Esophagus muscularis mucosa (tissue), 4 donors: Measurements from ENCODE around the gene UGT3A1. TPM values are rescaled to one million over a fixed set of nuclear protein-coding genes. Genes with fewer than 3 reads are reported as not detected.
"Not testable (repeated sequence)": the region's sequence is repeated elsewhere in the genome, so short reads cannot be mapped to it uniquely, and the experiment has no call there.

Experiments
- DNase-seq: peaks from one replicate; pipeline ENCODE4 v3.0.0-alpha.2; 2017; ENCODE audit errors: extremely low spot score
- H3K27ac ChIP-seq, 4 donors: fragments of 200-600 bp; sonication (generic); replicated peaks in 1 of 4; 1 replicate in 3 of 4; 2 replicates in 1 of 4; pipeline ENCODE4 v1.5.1; 2016 to 2019; ENCODE audit warnings: mild to moderate bottlenecking in 1 of 4
- H3K27me3 ChIP-seq, 4 donors: fragments of 200-600 bp; sonication (generic); one replicate each; pipeline versions ENCODE4 v1.5.1 to v1.6.0; 2016 to 2019
- H3K36me3 ChIP-seq, 4 donors: fragments of 200-600 bp; sonication (generic); one replicate each; pipeline ENCODE4 v1.5.1; 2016 to 2019
- H3K4me1 ChIP-seq, 4 donors: fragments of 200-600 bp; sonication (generic); one replicate each; pipeline ENCODE4 v1.5.1; 2016 to 2019
- H3K4me3 ChIP-seq, 4 donors: fragments of 200-600 bp; sonication (generic); 1 replicate in 2 of 4; 2 replicates in 2 of 4; pipeline ENCODE4 v1.5.1; 2016 to 2019; ENCODE audit warnings: mild to moderate bottlenecking in 4 of 4, moderate library complexity in 1 of 4
- H3K9me3 ChIP-seq, 4 donors: fragments of 200-600 bp; sonication (generic); 1 replicate in 3 of 4; 2 replicates in 1 of 4; pipeline ENCODE4 v1.5.1; 2016 to 2019
- CTCF ChIP-seq, 3 experiments: fragments of 200-600 bp in 2 of 3; fragments of 450-650 bp in 1 of 3; sonication (generic) in 2 of 3; IDR thresholded peaks; one replicate each; pipeline ENCODE4 v1.5.1; 2017 to 2019; ENCODE audit warnings: antibody characterized with exemption in 3 of 3, mild to moderate bottlenecking in 2 of 3, moderate library complexity in 1 of 3
- EP300 ChIP-seq: sonication (generic); formaldehyde crosslinking; IDR thresholded peaks from one replicate; pipeline ENCODE4 v1.6.1; 2017; ENCODE audit warnings: antibody characterized with exemption
- POLR2A ChIP-seq: fragments of 450-650 bp; IDR thresholded peaks from one replicate; pipeline ENCODE4 v1.6.1; 2017; ENCODE audit warnings: antibody characterized with exemption, moderate library complexity, mild to moderate bottlenecking, low read depth
- POLR2AphosphoS5 ChIP-seq, 2 donors: sonication (generic); formaldehyde crosslinking; IDR thresholded peaks; one replicate each; pipeline ENCODE4 v1.6.1; 2017; ENCODE audit warnings: antibody characterized with exemption in 2 of 2
- WGBS: methylation state at CpG from one replicate; pipeline ENCODE4 v1.1.5; 2018; 5-methylcytosine and 5-hydroxymethylcytosine counted together
- intact Hi-C: fragments of 100-400 bp; cut with DNase I; formaldehyde crosslinking; loops from one replicate; pipeline ENCODE4 v1.15.1; 2023
- total RNA-seq, 4 donors: library from RNA; depleted of rRNA; stranded (reverse); fragments of >200 nt; gene quantifications; one replicate each; pipeline versions ENCODE4 v1.1.0 to v1.2.1, GENCODE V29; 2016

The UGT3A1 gene
- total RNA-seq, 4 donors from 2014 or later: not detected

GRCh38 chr5:36026706-36027465 is 35.7 kb upstream of the UGT3A1 start:
- WGBS: 15% methylated on average over 6 of the region's 6 CpGs
- TF ChIP-seq EP300 (no peak), POLR2A (no peak), POLR2AphosphoS5 (IDR thresholded peaks at IDR 0.05) (no peak), CTCF (IDR thresholded peaks at IDR 0.05) (no peak)

GRCh38 chr5:36022246-36022645 is 31.1 kb upstream of the UGT3A1 start:
- H3K36me3 ChIP-seq, H3K27ac ChIP-seq, H3K9me3 ChIP-seq, H3K4me1 ChIP-seq, H3K4me3 ChIP-seq, intact Hi-C loops, H3K27me3 ChIP-seq: not testable (repeated sequence)
- WGBS: 83% methylated on average over 6 of the region's 6 CpGs
- DNase-seq: peak; percentile 31

More at GRCh38 chr5:36026706-36027465, 35.7 kb upstream of the UGT3A1 start:
- Histone ChIP-seq H3K36me3 (no peaks in the 10 kb centered on the region), H3K27ac (no peak overlapping the region), H3K4me1 (no peaks in the 10 kb centered on the region), H3K9me3 (no peaks in the 10 kb centered on the region), H3K4me3 (no peak overlapping the region), H3K27me3 (no peaks in the 10 kb centered on the region)
- intact Hi-C loops: no loop called here
- DNase-seq: peak; percentile 81

GRCh38 chr5:36019584-36019983 is 28.4 kb upstream of the UGT3A1 start:
- H3K36me3 ChIP-seq, intact Hi-C loops, H3K27me3 ChIP-seq, H3K27ac ChIP-seq, DNase-seq, H3K4me1 ChIP-seq, H3K4me3 ChIP-seq: not testable (repeated sequence)
- 97% methylated on average over 5 of the region's 5 CpGs for WGBS
- peaks cover 0 to 22% (median 11%) of the 10 kb centered on the region in 4 donors for H3K9me3 ChIP-seq

GRCh38 chr5:36017622-36018021 is 26.4 kb upstream of the UGT3A1 start:
- Histone ChIP-seq H3K27me3 (no peaks in the 10 kb centered on the region), H3K36me3 (no peaks in the 10 kb centered on the region), H3K4me3 (no peak overlapping the region), H3K9me3 (peaks cover 0 to 31% (median 11%) of the 10 kb centered on the region in 4 donors), H3K27ac (no peak overlapping the region), H3K4me1 (no peaks in the 10 kb centered on the region)
- 75% methylated on average over 5 of the region's 5 CpGs for WGBS
- DNase-seq: no peak
- intact Hi-C loops: no loop called here
- TF ChIP-seq CTCF (IDR thresholded peaks at IDR 0.05) (no peak), POLR2A (no peak), EP300 (no peak), POLR2AphosphoS5 (IDR thresholded peaks at IDR 0.05) (no peak)

GRCh38 chr5:36017004-36017403 is 25.8 kb upstream of the UGT3A1 start:
- TF ChIP-seq POLR2AphosphoS5 (IDR thresholded peaks at IDR 0.05) (no peak), CTCF (IDR thresholded peaks at IDR 0.05) (no peak), POLR2A (no peak), EP300 (no peak)
- WGBS: 76% methylated on average over 1 of the region's 1 CpG

GRCh38 chr5:36013182-36013581 is 22.0 kb upstream of the UGT3A1 start:
- no peak overlapping the region for H3K4me3 ChIP-seq
- H3K27me3 ChIP-seq: no peaks in the 10 kb centered on the region
- WGBS: 84% methylated on average over 2 of the region's 2 CpGs
- intact Hi-C loops: no loop called here
- H3K9me3 ChIP-seq: peaks cover 0 to 23% (median 13%) of the 10 kb centered on the region in 4 donors
- H3K4me1 ChIP-seq: no peaks in the 10 kb centered on the region
- no peaks in the 10 kb centered on the region for H3K36me3 ChIP-seq
- H3K27ac ChIP-seq: no peak overlapping the region
- no peak for DNase-seq
- TF ChIP-seq POLR2A (no peak), POLR2AphosphoS5 (IDR thresholded peaks at IDR 0.05) (no peak), CTCF (IDR thresholded peaks at IDR 0.05) (no peak), EP300 (no peak)

More at GRCh38 chr5:36017004-36017403, 25.8 kb upstream of the UGT3A1 start:
- peaks cover 0 to 31% (median 11%) of the 10 kb centered on the region in 4 donors for H3K9me3 ChIP-seq
- no peak for DNase-seq
- H3K4me3 ChIP-seq: no peak overlapping the region
- H3K4me1 ChIP-seq: no peaks in the 10 kb centered on the region
- H3K27me3 ChIP-seq: no peaks in the 10 kb centered on the region
- H3K27ac ChIP-seq: no peak overlapping the region
- intact Hi-C loops: no loop called here
- H3K36me3 ChIP-seq: no peaks in the 10 kb centered on the region
